ENCODE measurements around the gene PCSK1.

Gene PCSK1

GRCh38 chr5:96379896-96380295 lies 53.2 kb downstream of the PCSK1 start:
- H4K8ac ChIP-seq (ENCODE audit: low read depth, low read length): no peak overlapping the region
- no peak overlapping the region for H2AK5ac ChIP-seq (ENCODE audit: low read depth, low read length)
- H2BK15ac ChIP-seq (ENCODE audit: low read length): no peak overlapping the region
- no peak overlapping the region for H3K27ac ChIP-seq (replicated peaks; ENCODE audit: low read length)
- no peaks in the 10 kb centered on the region for H3K36me3 ChIP-seq (replicated peaks in 1 of 2; ENCODE audit: control insufficient read depth in 2 of 2, insufficient read depth in 2 of 2, low read length in 2 of 2)
- no peak overlapping the region for H3K18ac ChIP-seq (ENCODE audit: low read length)
- peaks cover 0 to 1% of the 10 kb centered on the region in 2 donors for H3K4me1 ChIP-seq (ENCODE audit: control insufficient read depth in 2 of 2, insufficient read depth in 1 of 2, low read depth in 1 of 2, low read length in 2 of 2)
- H2AFZ ChIP-seq (ENCODE audit: low read length): no peak overlapping the region
- DNase-seq (ENCODE audit: low spot score): no peak
- no peak overlapping the region for H2BK120ac ChIP-seq (ENCODE audit: low read depth, low read length)
- H3K27me3 ChIP-seq (ENCODE audit: control insufficient read depth in 3 of 3, insufficient read depth in 3 of 3, low read depth in 1 of 3, low read length in 3 of 3): peaks cover 0 to 3% (median 0%) of the 10 kb centered on the region in 3 experiments
- no peak overlapping the region for H3K4me3 ChIP-seq (ENCODE audit: low read length in 2 of 2)
- no peaks in the 10 kb centered on the region for H3K9me3 ChIP-seq (replicated peaks in 1 of 2; ENCODE audit: control insufficient read depth in 2 of 2, insufficient read depth in 1 of 2, low read depth in 1 of 2, low read length in 2 of 2)
- no peak overlapping the region for H3K23ac ChIP-seq (ENCODE audit: low read depth, low read length, poor library complexity)
- H3K14ac ChIP-seq (ENCODE audit: low read length): no peak overlapping the region
- no peak overlapping the region for H3K4me2 ChIP-seq (ENCODE audit: insufficient read depth, low read length, poor library complexity, severe bottlenecking)
- WGBS, 2 donors (ENCODE audit: extremely low coverage in 2 of 2, insufficient read length in 2 of 2, insufficient replicate concordance in 1 of 2): no CpG with 5 or more reads among the region's 5 CpGs
- H4K91ac ChIP-seq (ENCODE audit: low read depth, low read length, poor library complexity): no peak overlapping the region
- no peak overlapping the region for H2BK5ac ChIP-seq (ENCODE audit: low read length)
- no peak overlapping the region for H3K9ac ChIP-seq (ENCODE audit: low read depth, low read length, poor library complexity)
- H2BK12ac ChIP-seq (ENCODE audit: low read length): no peak overlapping the region
- H3K79me1 ChIP-seq (ENCODE audit: low read depth, low read length): no peaks in the 10 kb centered on the region
- H3K4ac ChIP-seq (ENCODE audit: low read length): no peak overlapping the region

GRCh38 chr5:96377597-96377996 lies 55.5 kb downstream of the PCSK1 start:
- DNase-seq (ENCODE audit: low spot score): no peak
- Histone ChIP-seq H3K23ac (ENCODE audit: low read depth, low read length, poor library complexity) (no peak overlapping the region), H3K27ac (replicated peaks; ENCODE audit: low read length) (no peak overlapping the region), H3K36me3 (replicated peaks in 1 of 2; ENCODE audit: control insufficient read depth in 2 of 2, insufficient read depth in 2 of 2, low read length in 2 of 2) (no peaks in the 10 kb centered on the region), H3K27me3 (ENCODE audit: control insufficient read depth in 3 of 3, insufficient read depth in 3 of 3, low read depth in 1 of 3, low read length in 3 of 3) (peaks cover 0 to 5% (median 0%) of the 10 kb centered on the region in 3 experiments), H3K14ac (ENCODE audit: low read length) (no peak overlapping the region), H2BK12ac (ENCODE audit: low read length) (no peak overlapping the region), H3K4me1 (ENCODE audit: control insufficient read depth in 2 of 2, insufficient read depth in 1 of 2, low read depth in 1 of 2, low read length in 2 of 2) (peaks cover 0 to 1% of the 10 kb centered on the region in 2 donors), H3K18ac (ENCODE audit: low read length) (no peak overlapping the region), H2BK15ac (ENCODE audit: low read length) (no peak overlapping the region), H3K4me2 (ENCODE audit: insufficient read depth, low read length, poor library complexity, severe bottlenecking) (no peak overlapping the region), H2BK5ac (ENCODE audit: low read length) (no peak overlapping the region), H3K79me1 (ENCODE audit: low read depth, low read length) (no peaks in the 10 kb centered on the region), H4K8ac (ENCODE audit: low read depth, low read length) (no peak overlapping the region), H3K4ac (ENCODE audit: low read length) (no peak overlapping the region), H3K9ac (ENCODE audit: low read depth, low read length, poor library complexity) (no peak overlapping the region), H2BK120ac (ENCODE audit: low read depth, low read length) (no peak overlapping the region), H2AK5ac (ENCODE audit: low read depth, low read length) (no peak overlapping the region), H4K91ac (ENCODE audit: low read depth, low read length, poor library complexity) (no peak overlapping the region), H3K9me3 (replicated peaks in 1 of 2; ENCODE audit: control insufficient read depth in 2 of 2, insufficient read depth in 1 of 2, low read depth in 1 of 2, low read length in 2 of 2) (no peaks in the 10 kb centered on the region), H2AFZ (ENCODE audit: low read length) (no peak overlapping the region), H3K4me3 (ENCODE audit: low read length in 2 of 2) (no peak overlapping the region)

- no peak overlapping the region for H2BK120ac ChIP-seq (ENCODE audit: low read depth, low read length)
- H3K18ac ChIP-seq (ENCODE audit: low read length): no peak overlapping the region
- no peak overlapping the region for H4K8ac ChIP-seq (ENCODE audit: low read depth, low read length)
- H3K4me3 ChIP-seq (ENCODE audit: low read length in 2 of 2): no peak overlapping the region
- H2AFZ ChIP-seq (ENCODE audit: low read length): no peak overlapping the region
- WGBS, 2 donors (ENCODE audit: extremely low coverage in 2 of 2, insufficient read length in 2 of 2, insufficient replicate concordance in 1 of 2): no CpG with 5 or more reads among the region's 2 CpGs
- no peak overlapping the region for H3K4me2 ChIP-seq (ENCODE audit: insufficient read depth, low read length, poor library complexity, severe bottlenecking)
- no peak overlapping the region for H3K4ac ChIP-seq (ENCODE audit: low read length)
- peaks cover 0 to 1% of the 10 kb centered on the region in 2 donors for H3K4me1 ChIP-seq (ENCODE audit: control insufficient read depth in 2 of 2, insufficient read depth in 1 of 2, low read depth in 1 of 2, low read length in 2 of 2)
- no peak overlapping the region for H3K9ac ChIP-seq (ENCODE audit: low read depth, low read length, poor library complexity)
- H3K27me3 ChIP-seq (ENCODE audit: control insufficient read depth in 3 of 3, insufficient read depth in 3 of 3, low read depth in 1 of 3, low read length in 3 of 3): peaks cover 0 to 5% (median 0%) of the 10 kb centered on the region in 3 experiments
- H2BK5ac ChIP-seq (ENCODE audit: low read length): no peak overlapping the region
- H3K79me1 ChIP-seq (ENCODE audit: low read depth, low read length): no peaks in the 10 kb centered on the region
- H2AK5ac ChIP-seq (ENCODE audit: low read depth, low read length): no peak overlapping the region
- H4K91ac ChIP-seq (ENCODE audit: low read depth, low read length, poor library complexity): no peak overlapping the region
- H3K36me3 ChIP-seq (replicated peaks in 1 of 2; ENCODE audit: control insufficient read depth in 2 of 2, insufficient read depth in 2 of 2, low read length in 2 of 2): no peaks in the 10 kb centered on the region
- no peaks in the 10 kb centered on the region for H3K9me3 ChIP-seq (replicated peaks in 1 of 2; ENCODE audit: control insufficient read depth in 2 of 2, insufficient read depth in 1 of 2, low read depth in 1 of 2, low read length in 2 of 2)
- no peak overlapping the region for H3K14ac ChIP-seq (ENCODE audit: low read length)
- no peak overlapping the region for H3K27ac ChIP-seq (replicated peaks; ENCODE audit: low read length)
- no peak overlapping the region for H3K23ac ChIP-seq (ENCODE audit: low read depth, low read length, poor library complexity)
- H2BK12ac ChIP-seq (ENCODE audit: low read length): no peak overlapping the region
- H2BK15ac ChIP-seq (ENCODE audit: low read length): no peak overlapping the region
- DNase-seq (ENCODE audit: low spot score): no peak
These were observed 55.9 kb downstream of the PCSK1 start for GRCh38 chr5:96377167-96377566.

- no peaks in the 10 kb centered on the region for H3K36me3 ChIP-seq (replicated peaks in 1 of 2; ENCODE audit: control insufficient read depth in 2 of 2, insufficient read depth in 2 of 2, low read length in 2 of 2)
- no peak overlapping the region for H3K9ac ChIP-seq (ENCODE audit: low read depth, low read length, poor library complexity)
- no peak overlapping the region for H2BK12ac ChIP-seq (ENCODE audit: low read length)
- no peak overlapping the region for H2BK5ac ChIP-seq (ENCODE audit: low read length)
- H3K23ac ChIP-seq (ENCODE audit: low read depth, low read length, poor library complexity): no peak overlapping the region
- WGBS, 2 donors (ENCODE audit: extremely low coverage in 2 of 2, insufficient read length in 2 of 2, insufficient replicate concordance in 1 of 2): no CpG with 5 or more reads among the region's 5 CpGs
- H3K4me1 ChIP-seq (ENCODE audit: control insufficient read depth in 2 of 2, insufficient read depth in 1 of 2, low read depth in 1 of 2, low read length in 2 of 2): no peaks in the 10 kb centered on the region
- no peak for DNase-seq (ENCODE audit: low spot score)
- no peak overlapping the region for H2AK5ac ChIP-seq (ENCODE audit: low read depth, low read length)
- no peak overlapping the region for H3K27ac ChIP-seq (replicated peaks; ENCODE audit: low read length)
- no peak overlapping the region for H3K18ac ChIP-seq (ENCODE audit: low read length)
- no peak overlapping the region for H4K8ac ChIP-seq (ENCODE audit: low read depth, low read length)
- H3K4me2 ChIP-seq (ENCODE audit: insufficient read depth, low read length, poor library complexity, severe bottlenecking): no peak overlapping the region
- H3K9me3 ChIP-seq (replicated peaks in 1 of 2; ENCODE audit: control insufficient read depth in 2 of 2, insufficient read depth in 1 of 2, low read depth in 1 of 2, low read length in 2 of 2): no peaks in the 10 kb centered on the region
- no peak overlapping the region for H3K4ac ChIP-seq (ENCODE audit: low read length)
- no peak overlapping the region for H2BK120ac ChIP-seq (ENCODE audit: low read depth, low read length)
- no peak overlapping the region for H2BK15ac ChIP-seq (ENCODE audit: low read length)
- H4K91ac ChIP-seq (ENCODE audit: low read depth, low read length, poor library complexity): no peak overlapping the region
- no peaks in the 10 kb centered on the region for H3K79me1 ChIP-seq (ENCODE audit: low read depth, low read length)
- H2AFZ ChIP-seq (ENCODE audit: low read length): no peak overlapping the region
- no peak overlapping the region for H3K14ac ChIP-seq (ENCODE audit: low read length)
- H3K4me3 ChIP-seq (ENCODE audit: low read length in 2 of 2): no peak overlapping the region
- H3K27me3 ChIP-seq (ENCODE audit: control insufficient read depth in 3 of 3, insufficient read depth in 3 of 3, low read depth in 1 of 3, low read length in 3 of 3): peaks cover 0 to 5% (median 0%) of the 10 kb centered on the region in 3 experiments
These were observed 58.4 kb downstream of the PCSK1 start for GRCh38 chr5:96374653-96375052.
